ENCODE results near the gene SKIC8. TPM values are rescaled to one million over a fixed set of nuclear protein-coding genes. Genes with fewer than 3 reads are reported as not detected.

Gene SKIC8
- total RNA-seq, 1 donor from 2014 or later = 76.2 TPM

DNA sequence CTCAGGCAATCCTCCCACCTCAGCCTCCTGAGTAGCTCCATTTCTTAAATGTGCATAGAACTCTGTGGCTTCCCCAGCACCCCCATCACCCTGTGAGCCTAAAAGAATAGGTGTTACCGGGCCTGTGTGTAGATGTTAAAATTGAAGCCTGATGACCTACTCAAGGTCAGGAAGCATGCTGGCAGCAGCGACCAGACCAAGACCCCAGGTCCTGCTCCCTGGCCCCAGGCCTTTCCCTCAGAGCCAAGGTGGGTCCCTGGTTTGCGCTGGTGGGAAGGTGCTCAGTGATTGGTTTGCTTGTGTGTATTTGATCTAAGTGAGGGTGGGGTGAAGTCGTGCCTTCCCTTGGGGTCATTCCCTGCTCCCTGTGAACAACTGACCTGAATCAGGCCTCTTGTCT lies 22.4 kb upstream of the SKIC8 start:
- no peak for DNase-seq

GRCh38 chr15:78321041-78321570 lies 21.7 kb upstream of the SKIC8 start:
- DNase-seq = no peak

- no peak for DNase-seq
These were observed 20.8 kb upstream of the SKIC8 start for GRCh38 chr15:78320183-78320582.

DNA sequence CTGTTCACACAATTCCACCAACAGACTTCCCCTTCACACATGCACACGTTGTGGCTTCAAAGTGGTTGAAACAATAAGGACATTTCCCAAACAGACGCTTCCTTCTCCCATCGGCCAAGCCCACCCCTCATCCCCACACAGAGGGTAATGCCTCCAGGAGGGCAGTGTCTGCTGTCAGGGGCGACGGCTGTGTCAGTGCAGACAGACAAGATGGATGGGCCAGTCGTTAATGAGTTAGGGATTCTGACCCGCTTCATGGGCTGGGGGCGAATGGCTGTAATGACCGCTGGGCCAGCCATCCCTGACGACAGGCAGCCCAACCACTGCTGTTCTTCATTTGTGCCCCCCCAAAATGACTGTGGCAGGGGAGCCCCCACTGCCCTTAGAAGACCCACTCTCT lies 20.2 kb upstream of the SKIC8 start:
- DNase-seq = no peak

GRCh38 chr15:78317145-78317836 lies 17.9 kb upstream of the SKIC8 start:
- DNase-seq = peak; percentile 27

DNA sequence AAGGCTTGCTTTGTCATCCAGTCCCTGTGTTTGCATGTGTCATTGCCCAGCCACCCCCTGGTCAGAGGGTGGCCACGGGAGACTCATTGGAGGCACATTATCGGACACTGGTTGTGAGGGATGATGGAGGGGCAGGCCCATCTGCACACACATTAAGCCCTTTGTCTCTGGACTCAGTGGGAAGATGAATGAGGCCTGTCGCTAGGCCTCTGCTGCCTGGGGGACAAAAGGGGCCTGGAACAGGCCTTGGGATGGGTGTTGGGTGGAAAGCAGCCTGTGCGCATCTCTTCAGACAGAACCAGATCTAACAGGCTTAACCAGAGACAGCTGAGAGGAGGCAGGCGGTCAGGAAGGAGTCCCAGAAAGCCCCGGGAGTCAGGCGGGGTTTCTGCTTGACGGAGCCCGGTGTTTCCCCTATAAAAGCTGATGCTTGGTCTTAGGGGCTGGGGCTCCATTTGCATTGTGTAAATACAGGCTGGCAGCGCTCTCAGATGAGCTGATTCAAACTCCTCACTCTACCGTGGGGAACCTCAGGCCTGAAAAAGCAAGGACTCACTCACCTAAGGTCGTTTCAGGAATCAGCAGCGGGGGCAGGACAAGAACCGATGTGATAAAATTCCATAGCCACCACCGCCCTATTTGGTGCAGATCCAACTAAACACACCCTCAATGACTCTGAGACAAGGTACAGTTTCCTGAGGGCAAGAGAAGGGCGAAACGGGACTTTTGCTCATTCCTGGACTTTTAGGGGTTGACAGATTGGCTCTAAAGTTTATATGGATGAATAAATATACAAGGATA lies 17.1 kb upstream of the SKIC8 start:
- DNase-seq = no peak

- peak; percentile 46 for DNase-seq
These were observed 16.4 kb upstream of the SKIC8 start for GRCh38 chr15:78315686-78316282.

GRCh38 chr15:78314181-78314581 lies 14.8 kb upstream of the SKIC8 start:
- DNase-seq = no peak

DNA sequence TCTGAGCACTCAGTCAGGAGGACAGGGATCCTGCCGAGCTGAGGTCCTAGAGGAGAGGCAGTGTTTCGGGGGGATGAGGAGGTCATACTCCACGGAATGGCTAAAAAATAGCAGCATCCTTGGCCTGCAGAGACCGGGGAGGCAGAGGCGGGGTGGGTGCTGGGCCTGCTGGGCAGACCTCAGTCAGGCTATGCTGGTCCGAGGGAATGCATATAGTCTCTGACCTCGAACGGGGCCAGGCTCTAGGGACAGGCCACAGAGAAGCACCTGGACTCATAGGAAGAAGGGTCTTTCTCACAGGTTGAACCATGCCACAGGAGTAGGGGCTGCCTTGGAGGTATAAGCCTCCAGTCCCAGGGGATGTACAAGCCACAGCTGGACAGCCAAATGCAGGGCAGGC lies 14.0 kb upstream of the SKIC8 start:
- DNase-seq = no peak

DNA sequence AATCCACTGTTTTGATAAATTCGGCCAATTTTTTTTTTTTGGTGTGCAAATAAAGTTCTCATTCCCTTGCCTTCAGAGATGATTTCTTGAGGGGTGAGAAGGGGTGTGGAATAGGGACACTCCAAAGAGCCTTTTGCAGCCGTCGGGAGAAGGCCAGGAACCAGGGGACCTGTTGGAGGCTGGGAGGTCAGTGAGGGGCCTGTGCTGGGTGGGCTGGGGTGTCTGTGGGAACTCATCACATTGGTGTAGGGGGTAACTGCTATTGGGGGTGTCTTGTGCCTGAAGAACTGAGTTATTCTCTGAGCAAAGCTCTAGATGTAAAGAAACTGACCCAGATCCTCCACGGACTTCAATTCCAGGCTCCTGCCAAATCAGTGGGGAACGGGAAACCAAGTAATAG lies 13.5 kb upstream of the SKIC8 start:
- DNase-seq = no peak

GRCh38 chr15:78312536-78312935 lies 13.1 kb upstream of the SKIC8 start:
- no peak for DNase-seq

DNA sequence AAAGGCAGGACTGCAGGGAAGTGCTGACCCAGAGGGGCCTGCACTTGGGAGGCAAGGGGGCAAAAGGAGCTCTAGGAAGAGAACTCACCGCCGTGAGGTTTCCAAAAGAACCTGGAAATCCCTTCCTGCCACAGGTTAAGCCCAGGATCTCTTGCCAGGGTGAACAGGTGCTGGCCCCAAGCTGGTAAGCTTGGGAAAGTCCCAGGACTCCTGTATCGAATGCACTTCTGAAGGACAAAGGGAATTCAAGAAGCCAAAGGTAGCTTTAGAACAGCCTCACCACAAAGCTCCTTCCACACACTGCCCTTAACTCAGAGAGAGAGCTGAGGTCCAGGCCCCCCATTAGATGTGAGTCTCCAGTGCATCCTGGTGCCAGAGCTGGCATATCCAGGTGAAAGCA lies 11.9 kb upstream of the SKIC8 start:
- no peak for DNase-seq

DNA sequence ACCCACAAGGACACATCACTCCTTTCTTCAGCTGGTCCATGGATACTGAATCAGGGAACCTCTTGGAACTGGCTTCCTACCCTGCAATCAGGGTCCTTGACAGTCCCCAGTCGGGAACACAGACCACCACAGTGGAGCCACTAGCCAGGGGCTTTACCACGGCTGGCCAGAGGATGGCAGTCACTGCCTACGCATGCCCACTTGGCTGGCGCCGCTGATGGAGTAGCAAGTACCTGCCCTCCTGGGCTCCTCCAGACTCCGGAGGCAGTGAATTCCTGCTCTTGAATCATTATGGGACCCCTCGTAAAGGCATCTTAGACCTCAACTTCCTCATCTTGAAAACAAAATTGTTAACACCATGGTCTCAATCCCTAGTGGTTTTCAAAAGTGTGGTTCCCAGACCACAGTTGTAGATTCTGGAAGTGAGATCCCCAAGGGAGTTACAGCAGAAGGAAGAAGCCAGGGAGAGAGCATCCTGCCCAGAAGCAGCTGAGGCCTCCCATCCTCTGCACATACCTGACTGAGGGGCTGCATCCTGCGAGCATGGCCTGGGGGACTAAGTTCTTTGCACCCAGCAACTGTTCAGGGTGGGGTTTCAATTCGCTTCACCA lies 9.1 kb upstream of the SKIC8 start:
- DNase-seq = peak; percentile 87

- DNase-seq = no peak
These were observed 8.6 kb upstream of the SKIC8 start for GRCh38 chr15:78307976-78308375.

DNA sequence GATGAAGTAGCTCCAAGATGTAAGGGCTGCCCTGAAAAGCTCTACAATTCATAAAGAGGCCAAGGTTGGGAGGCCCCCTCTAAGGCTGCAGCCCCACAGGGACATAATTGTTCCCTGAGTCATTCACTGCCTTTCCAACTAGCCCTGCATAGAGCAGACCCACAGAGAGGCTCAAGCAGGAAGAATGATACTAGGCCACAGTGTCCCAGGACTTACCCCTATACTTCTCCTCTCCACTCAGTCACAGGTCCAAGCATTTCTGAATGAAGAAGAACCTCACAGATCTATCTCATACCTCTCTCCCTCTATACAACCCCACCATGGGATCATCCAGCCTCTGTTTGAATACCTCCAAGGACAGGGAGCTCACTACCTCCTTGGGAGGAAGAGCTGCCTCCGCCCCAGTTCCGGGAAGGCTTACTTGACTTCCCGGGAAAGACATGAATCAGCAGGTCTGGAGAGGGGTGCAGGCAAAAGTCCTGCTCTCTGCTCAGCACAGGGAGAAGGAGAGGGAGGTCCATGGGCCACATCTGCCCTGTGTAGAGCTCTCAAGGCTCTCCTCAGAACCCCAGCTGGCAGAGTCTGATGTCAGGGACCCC lies 6.9 kb upstream of the SKIC8 start:
- peak; percentile 17 for DNase-seq

DNA sequence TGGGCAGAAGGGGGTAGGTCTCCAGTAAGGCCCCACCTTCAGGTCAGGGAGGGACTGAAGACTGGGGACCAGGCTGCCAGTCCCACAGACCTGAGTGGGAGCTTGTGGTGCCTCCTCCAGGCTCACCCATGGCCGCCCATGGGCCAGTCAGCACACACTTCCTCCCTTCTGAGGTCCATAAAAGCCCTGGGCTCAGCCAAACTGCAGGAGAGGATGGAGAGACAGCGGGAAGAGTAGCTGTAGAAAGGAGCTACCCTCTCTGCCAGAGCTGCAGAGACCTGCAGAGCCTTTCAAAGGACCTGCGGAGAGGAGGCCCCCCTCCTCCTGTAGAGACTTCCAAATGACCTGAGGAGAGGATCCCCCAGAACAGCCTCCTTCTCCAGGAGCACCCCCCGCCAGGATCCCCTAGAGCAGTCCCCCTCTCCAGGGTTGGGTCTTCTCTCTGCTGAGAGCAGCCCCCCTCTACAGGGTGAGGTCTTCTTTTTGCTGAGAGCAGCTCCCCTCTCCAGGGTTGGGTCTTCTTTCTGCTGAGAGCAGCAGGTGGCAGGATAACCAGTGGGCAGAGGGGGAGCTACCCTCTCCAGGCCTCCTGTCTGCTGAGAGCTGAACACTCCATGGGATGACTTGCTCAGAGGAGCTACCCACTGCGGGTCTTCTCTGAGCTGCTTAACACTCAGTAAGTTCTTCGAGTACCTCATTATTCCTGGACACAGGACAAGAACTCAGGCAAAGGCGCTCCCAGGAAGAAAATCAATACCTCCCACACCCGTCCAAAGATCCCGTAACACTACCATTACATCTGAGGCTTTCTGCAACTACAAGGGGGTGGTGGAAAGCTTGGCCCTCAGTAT lies 5.0 kb upstream of the SKIC8 start:
- no peak for DNase-seq

GRCh38 chr15:78302579-78303312 lies 3.3 kb upstream of the SKIC8 start:
- no peak for DNase-seq

- DNase-seq = no peak
These were observed 2.4 kb upstream of the SKIC8 start for GRCh38 chr15:78301828-78302227.

DNA sequence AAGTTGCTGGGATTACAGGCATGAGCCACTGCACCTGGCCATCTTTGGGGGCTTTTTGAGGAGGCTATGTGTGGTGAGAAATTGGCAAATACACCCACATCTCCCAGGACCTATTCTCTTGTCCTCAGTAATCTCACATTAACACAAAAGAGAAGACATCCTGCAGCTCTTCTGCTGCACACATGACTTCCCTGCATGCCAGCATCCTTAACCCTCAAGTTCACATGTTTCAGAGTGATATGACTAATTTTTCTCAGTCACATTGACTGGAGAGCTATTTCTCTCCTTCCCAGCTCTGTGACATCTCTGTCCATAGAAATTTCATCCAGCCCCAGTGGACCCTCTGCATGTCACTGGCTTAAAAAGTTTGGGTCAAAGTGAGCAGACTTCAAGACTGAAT lies 1.9 kb upstream of the SKIC8 start:
- no peak for DNase-seq

GRCh38 chr15:78292219-78292618 lies 7.2 kb downstream of the SKIC8 start:
- DNase-seq = no peak

- no peak for DNase-seq
These were observed 7.7 kb downstream of the SKIC8 start for GRCh38 chr15:78291698-78292097.
